Gastrocnemius medialis (tissue), 4 donors: ENCODE results near the gene CNKSR1. TPM values are rescaled to one million over a fixed set of nuclear protein-coding genes. Genes with fewer than 3 reads are reported as not detected.
"Not testable (repeated sequence)": the region's sequence is repeated elsewhere in the genome, so short reads cannot be mapped to it uniquely, and the experiment has no call there.

Experiments used
- ATAC-seq, 2 donors: fragments of 150-250 bp; one replicate each; pipeline ENCODE4 v1.9.1; 2016
- DNase-seq, 2 donors: peaks; one replicate each; pipeline ENCODE4 v3.0.0-alpha.2; 2019
- H3K27ac ChIP-seq, 4 donors: fragments of 200-600 bp; sonication (generic); 1 replicate in 1 of 4; 2 replicates in 3 of 4; pipeline ENCODE4 v1.5.1; 2016 to 2018; ENCODE audit warnings: mild to moderate bottlenecking in 2 of 4, moderate library complexity in 1 of 4
- H3K27me3 ChIP-seq, 3 donors: fragments of 200-600 bp; sonication (generic) in 2 of 3; 1 replicate in 1 of 3; 2 replicates in 2 of 3; pipeline versions ENCODE4 v1.5.1 to v1.6.0; 2016 to 2019; ENCODE audit warnings: mild to moderate bottlenecking in 1 of 3, moderate library complexity in 1 of 3
- H3K36me3 ChIP-seq, 2 donors: fragments of 200-600 bp; sonication (generic) in 1 of 2; one replicate each; pipeline ENCODE4 v1.5.1; 2017 to 2018
- H3K4me1 ChIP-seq, 2 donors: fragments of 200-600 bp; sonication (generic) in 1 of 2; one replicate each; pipeline ENCODE4 v1.5.1; 2016 to 2017; ENCODE audit warnings: mild to moderate bottlenecking in 2 of 2
- H3K4me3 ChIP-seq, 4 donors: fragments of 200-600 bp; sonication (generic) in 3 of 4; 1 replicate in 1 of 4; 2 replicates in 3 of 4; pipeline ENCODE4 v1.5.1; 2016 to 2019; ENCODE audit warnings: mild to moderate bottlenecking in 2 of 4
- H3K9me3 ChIP-seq, 3 donors: fragments of 200-600 bp; sonication (generic) in 2 of 3; 1 replicate in 1 of 3; 2 replicates in 2 of 3; pipeline ENCODE4 v1.5.1; 2016 to 2019
- POLR2A ChIP-seq, 2 donors: fragments of 450-650 bp; IDR thresholded peaks; one replicate each; pipeline ENCODE4 v1.6.1; 2017; ENCODE audit warnings: antibody characterized with exemption in 2 of 2, mild to moderate bottlenecking in 2 of 2, moderate library complexity in 2 of 2
- in situ Hi-C, 4 donors: fragments of 200-750 bp; cut with MboI; loops; one replicate each; pipeline versions ENCODE4 v1.15.0 to v1.8.0; 2017; ENCODE audit warnings: low sequenced_read_pairs in 4 of 4
- intact Hi-C: fragments of 100-400 bp; cut with DNase I; formaldehyde crosslinking; loops from one replicate; pipeline ENCODE4 v1.15.1; 2023; ENCODE audit warnings: low total_unique reads
- total RNA-seq, 4 donors: library from RNA; depleted of rRNA; stranded (reverse); fragments of >200 nt; gene quantifications; one replicate each; pipeline versions ENCODE4 v1.1.0 to v1.2.3, GENCODE V29; 2016
- TF ChIP-seq, protein P1 (sequence below), 5 experiments: fragments of 450-650 bp in 3 of 5; fragments of 200-600 bp in 2 of 5; sonication (generic) in 2 of 5; IDR thresholded peaks in 4 of 5; conservative IDR thresholded peaks in 1 of 5; 1 replicate in 4 of 5; 2 replicates in 1 of 5; pipeline ENCODE4 v1.5.1; 2016 to 2019; ENCODE audit warnings: antibody characterized with exemption in 5 of 5, mild to moderate bottlenecking in 3 of 5, moderate library complexity in 3 of 5

The CNKSR1 gene
- total RNA-seq, 4 donors from 2014 or later = 23.7 to 50.6 (median 44.6) TPM

DNA sequence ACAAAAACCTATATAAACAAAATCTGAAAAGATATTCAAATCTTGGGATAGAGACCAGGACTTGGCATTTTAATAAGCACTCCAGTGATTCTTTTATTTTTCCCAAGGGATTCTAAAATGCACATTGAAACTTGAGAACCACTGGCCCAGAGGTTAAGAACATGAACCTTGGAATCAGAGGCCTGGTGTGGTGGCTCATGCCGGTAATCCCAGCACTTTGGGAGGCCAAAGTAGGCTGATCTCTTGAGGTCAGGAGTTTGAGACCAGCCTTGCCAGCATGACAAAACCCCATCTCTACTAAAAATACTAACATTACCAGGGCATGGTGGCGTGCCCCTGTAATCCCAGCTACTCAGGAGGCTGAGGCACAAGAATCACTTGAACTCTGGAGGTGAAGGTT lies 43.8 kb downstream of the CNKSR1 start:
- intact Hi-C loops (no loop called here), in situ Hi-C loops (no loop called here)
- H3K4me3 ChIP-seq = no peak overlapping the region
- no peaks in the 10 kb centered on the region for H3K27me3 ChIP-seq
- peaks cover 6% of the 10 kb centered on the region in 2 donors for H3K4me1 ChIP-seq
- no peaks in the 10 kb centered on the region for H3K9me3 ChIP-seq
- no peak for ATAC-seq
- DNase-seq = no peak
- no peak overlapping the region for H3K27ac ChIP-seq
- TF ChIP-seq, protein P1, sequence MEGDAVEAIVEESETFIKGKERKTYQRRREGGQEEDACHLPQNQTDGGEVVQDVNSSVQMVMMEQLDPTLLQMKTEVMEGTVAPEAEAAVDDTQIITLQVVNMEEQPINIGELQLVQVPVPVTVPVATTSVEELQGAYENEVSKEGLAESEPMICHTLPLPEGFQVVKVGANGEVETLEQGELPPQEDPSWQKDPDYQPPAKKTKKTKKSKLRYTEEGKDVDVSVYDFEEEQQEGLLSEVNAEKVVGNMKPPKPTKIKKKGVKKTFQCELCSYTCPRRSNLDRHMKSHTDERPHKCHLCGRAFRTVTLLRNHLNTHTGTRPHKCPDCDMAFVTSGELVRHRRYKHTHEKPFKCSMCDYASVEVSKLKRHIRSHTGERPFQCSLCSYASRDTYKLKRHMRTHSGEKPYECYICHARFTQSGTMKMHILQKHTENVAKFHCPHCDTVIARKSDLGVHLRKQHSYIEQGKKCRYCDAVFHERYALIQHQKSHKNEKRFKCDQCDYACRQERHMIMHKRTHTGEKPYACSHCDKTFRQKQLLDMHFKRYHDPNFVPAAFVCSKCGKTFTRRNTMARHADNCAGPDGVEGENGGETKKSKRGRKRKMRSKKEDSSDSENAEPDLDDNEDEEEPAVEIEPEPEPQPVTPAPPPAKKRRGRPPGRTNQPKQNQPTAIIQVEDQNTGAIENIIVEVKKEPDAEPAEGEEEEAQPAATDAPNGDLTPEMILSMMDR (IDR thresholded peaks at IDR 0.05 in 4 of 5, conservative IDR thresholded peaks at IDR 0.05 in 1 of 5) = no peak
- no peak for TF ChIP-seq POLR2A (IDR thresholded peaks at IDR 0.05)
- H3K36me3 ChIP-seq = no peaks in the 10 kb centered on the region

DNA sequence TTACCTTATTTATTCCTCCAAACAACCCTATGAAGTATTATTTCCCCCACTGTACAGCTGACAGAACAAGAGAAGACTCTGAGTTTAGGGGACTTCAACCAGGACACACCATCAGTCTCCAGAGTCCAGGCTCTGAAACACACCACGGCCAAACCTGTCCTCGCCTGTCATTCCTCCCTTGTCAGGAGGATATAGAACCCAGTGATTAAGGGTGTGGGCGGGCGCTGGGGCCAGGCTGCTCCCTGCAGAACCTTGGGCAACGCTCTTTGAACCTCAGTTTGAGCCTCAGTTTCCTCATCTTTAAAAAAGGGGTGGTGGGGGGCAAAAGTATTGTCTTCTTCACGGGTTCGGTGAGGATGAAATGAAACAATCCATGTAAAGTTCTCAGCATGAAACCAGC lies 47.3 kb downstream of the CNKSR1 start:
- no peak for DNase-seq
- ATAC-seq = no peak
- Histone ChIP-seq H3K27me3 (no peaks in the 10 kb centered on the region), H3K4me3 (peak overlapping the region; percentile 59 to 67 (median 60)), H3K27ac (peak overlapping the region in 2 of 4 donors; percentile 29 to 66), H3K36me3 (no peaks in the 10 kb centered on the region), H3K9me3 (no peaks in the 10 kb centered on the region), H3K4me1 (peaks cover 0 to 7% of the 10 kb centered on the region in 2 donors)
- intact Hi-C loops = no loop called here
- in situ Hi-C loops = loop anchor here in 1 of 4 donors (5.0 kb wide), 1 partner anchor 52 kb away; the partner anchor contains the start of gene ZNF593OS
- no peak for TF ChIP-seq POLR2A (IDR thresholded peaks at IDR 0.05)
- TF ChIP-seq, protein P1 (IDR thresholded peaks at IDR 0.05 in 4 of 5, conservative IDR thresholded peaks at IDR 0.05 in 1 of 5) = no peak

DNA sequence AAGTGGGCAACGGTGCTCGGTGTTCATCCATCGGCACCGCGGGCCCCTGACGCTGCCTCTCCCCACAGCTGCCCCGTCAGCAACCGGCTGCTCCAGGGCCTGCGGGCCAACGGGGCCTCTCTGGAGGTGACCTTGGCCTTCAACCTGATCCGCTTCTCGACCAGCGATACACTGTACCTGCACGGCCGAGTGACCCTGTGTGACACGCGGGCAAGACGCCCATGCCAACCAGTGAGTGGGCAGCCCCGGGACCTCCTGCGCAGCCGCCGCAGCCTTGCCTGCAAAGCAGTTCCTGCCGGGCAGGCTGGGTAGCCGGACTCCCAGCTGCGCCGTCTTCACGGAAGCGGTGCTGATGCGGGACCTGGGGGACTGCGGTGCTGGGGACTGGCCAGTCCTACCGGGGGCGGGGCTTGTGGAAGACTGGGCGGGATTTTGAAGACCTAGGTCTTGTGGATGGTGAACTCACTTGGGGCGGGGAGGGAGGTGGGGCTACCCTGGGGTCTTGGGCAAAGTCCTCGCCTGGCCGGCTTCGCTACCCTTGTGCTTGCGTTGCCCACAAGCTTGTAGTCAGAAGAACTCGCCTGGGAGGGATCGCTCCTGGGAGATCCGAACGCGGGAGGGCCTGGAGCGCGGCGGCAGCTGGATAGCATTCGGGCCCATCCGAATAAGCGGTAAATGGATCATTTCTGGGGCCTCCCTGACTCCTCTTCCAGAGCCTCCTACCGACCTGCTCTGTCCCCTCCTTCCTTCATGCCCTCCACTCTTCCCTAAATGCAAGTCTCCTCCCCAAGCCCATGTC lies 47.9 kb downstream of the CNKSR1 start:
- Histone ChIP-seq H3K4me3 (peak overlapping the region; percentile 59 to 67 (median 60)), H3K9me3 (no peaks in the 10 kb centered on the region), H3K36me3 (no peaks in the 10 kb centered on the region), H3K4me1 (peaks cover 0 to 7% of the 10 kb centered on the region in 2 donors), H3K27ac (peak overlapping the region; percentile 29 to 66 (median 63)), H3K27me3 (no peaks in the 10 kb centered on the region)
- in situ Hi-C loops = loop anchor here in 1 of 4 donors (5.0 kb wide), 1 partner anchor 53 kb away; the partner anchor contains the start of gene ZNF593OS
- TF ChIP-seq POLR2A (IDR thresholded peaks at IDR 0.05) = peak in 1 of 2 donors; percentile 22
- TF ChIP-seq, protein P1 (IDR thresholded peaks at IDR 0.05 in 4 of 5, conservative IDR thresholded peaks at IDR 0.05 in 1 of 5) = no peak
- peak; percentile 69 to 84 for ATAC-seq
- DNase-seq = peak; percentile 27 to 80
- intact Hi-C loops = no loop called here

DNA sequence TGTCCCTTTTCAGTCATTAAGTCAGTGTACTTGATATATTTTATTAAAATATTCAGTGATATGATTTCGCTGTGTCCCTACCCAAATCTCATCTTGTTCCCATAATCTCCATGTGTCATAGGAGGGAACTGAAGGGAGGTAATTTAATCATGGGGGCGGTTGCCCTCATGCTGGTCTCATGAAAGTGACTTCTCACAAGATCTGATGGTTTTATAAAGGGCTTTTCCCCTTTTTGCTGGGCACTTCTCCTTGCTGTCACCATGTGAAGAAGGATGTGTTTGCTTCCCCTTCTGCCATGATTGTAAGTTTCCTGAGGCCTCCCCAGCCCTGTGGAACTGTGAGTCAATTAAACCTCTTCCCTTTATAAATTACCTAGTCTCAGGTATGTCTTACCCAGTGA lies 53.4 kb downstream of the CNKSR1 start:
- not testable (repeated sequence) for H3K36me3 ChIP-seq, ATAC-seq, H3K9me3 ChIP-seq, H3K27ac ChIP-seq, DNase-seq, H3K4me3 ChIP-seq, H3K27me3 ChIP-seq
- intact Hi-C loops = loop anchor here (5.0 to 10.0 kb wide), 2 partner anchors 193 to 1344 kb away; no protein-coding TSS in a partner anchor
- in situ Hi-C loops = loop anchor here in 1 of 4 donors (5.0 kb wide), 1 partner anchor 63 kb away; the partner anchor contains the start of genes C1orf232 and ZNF593
- peaks cover 7 to 15% of the 10 kb centered on the region in 2 donors for H3K4me1 ChIP-seq
